GM23338 (cell line): ENCODE results near the gene SRGAP1.

Experiments
- CREB1 ChIP-seq: fragments of 250-450 bp; sonication (Bioruptor Pico); IDR thresholded peaks from 2 replicates; pipeline ENCODE4 v1.5.0; 2020; ENCODE audit warnings: low read depth, mild to moderate bottlenecking, moderate library complexity
- EZH2 ChIP-seq: fragments of 200-600 bp; sonication (generic); IDR thresholded peaks from one replicate; pipeline ENCODE4 v1.8.0; 2017; ENCODE audit warnings: antibody characterized with exemption, mild to moderate bottlenecking, low read depth; ENCODE audit not compliant: unreplicated experiment
- EZH2phosphoT487 ChIP-seq: fragments of 200-600 bp; sonication (generic); IDR thresholded peaks from one replicate; pipeline ENCODE4 v1.8.1; 2018; ENCODE audit warnings: antibody characterized with exemption; ENCODE audit not compliant: unreplicated experiment
- JUNB ChIP-seq: IDR thresholded peaks from one replicate; pipeline ENCODE4 v1.6.1; 2016; ENCODE audit warnings: antibody characterized with exemption; ENCODE audit not compliant: unreplicated experiment
- NANOG ChIP-seq: IDR thresholded peaks from 2 replicates; pipeline ENCODE4 v1.6.1; 2016; ENCODE audit warnings: antibody characterized with exemption, borderline replicate concordance
- POLR2AphosphoS5 ChIP-seq: IDR thresholded peaks from 2 replicates; pipeline ENCODE4 v1.6.1; 2016; ENCODE audit warnings: antibody characterized with exemption, low read depth
- STAT1 ChIP-seq: IDR thresholded peaks from one replicate; pipeline ENCODE4 v1.6.1; 2016; ENCODE audit warnings: antibody characterized with exemption; ENCODE audit not compliant: unreplicated experiment
- TF ChIP-seq, protein P1 (sequence below), 2 experiments: fragments of 200-600 bp in 1 of 2; sonication (generic) in 1 of 2; conservative IDR thresholded peaks; 2 replicates each; pipeline versions ENCODE4 v1.5.1 to v1.6.1; 2016 to 2017; ENCODE audit warnings: antibody characterized with exemption in 2 of 2, low read depth in 2 of 2, mild to moderate bottlenecking in 2 of 2, moderate library complexity in 1 of 2
- TF ChIP-seq, protein P2 (sequence below): IDR thresholded peaks from one replicate; pipeline ENCODE4 v1.6.1; 2018; ENCODE audit warnings: antibody characterized with exemption; ENCODE audit not compliant: unreplicated experiment

DNA sequence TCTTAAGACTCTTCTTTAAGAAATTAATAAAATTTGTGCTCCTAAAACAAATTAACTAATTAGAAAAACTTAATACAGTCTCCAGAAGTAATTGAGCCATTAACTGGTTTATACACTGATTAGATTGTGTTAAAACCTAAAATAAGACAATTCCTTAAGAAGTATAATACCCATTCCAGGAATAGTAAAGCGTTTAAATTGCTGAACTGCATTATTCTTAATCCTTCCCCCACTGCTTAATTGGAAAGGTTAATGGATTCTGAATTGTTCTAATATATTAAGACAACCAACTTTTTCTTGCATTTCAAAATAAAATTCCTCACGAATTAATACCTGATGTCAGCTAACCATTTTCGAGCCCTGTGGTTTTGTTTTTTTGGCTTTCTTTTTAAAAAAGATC, 249.2 kb downstream of the SRGAP1 start:
- TF ChIP-seq EZH2phosphoT487 (no peak), EZH2 (no peak), JUNB (no peak), POLR2AphosphoS5 (no peak), CREB1 (CRISPR knock-in tag) (no peak), NANOG (no peak), STAT1 (no peak)
- TF ChIP-seq, protein P1, sequence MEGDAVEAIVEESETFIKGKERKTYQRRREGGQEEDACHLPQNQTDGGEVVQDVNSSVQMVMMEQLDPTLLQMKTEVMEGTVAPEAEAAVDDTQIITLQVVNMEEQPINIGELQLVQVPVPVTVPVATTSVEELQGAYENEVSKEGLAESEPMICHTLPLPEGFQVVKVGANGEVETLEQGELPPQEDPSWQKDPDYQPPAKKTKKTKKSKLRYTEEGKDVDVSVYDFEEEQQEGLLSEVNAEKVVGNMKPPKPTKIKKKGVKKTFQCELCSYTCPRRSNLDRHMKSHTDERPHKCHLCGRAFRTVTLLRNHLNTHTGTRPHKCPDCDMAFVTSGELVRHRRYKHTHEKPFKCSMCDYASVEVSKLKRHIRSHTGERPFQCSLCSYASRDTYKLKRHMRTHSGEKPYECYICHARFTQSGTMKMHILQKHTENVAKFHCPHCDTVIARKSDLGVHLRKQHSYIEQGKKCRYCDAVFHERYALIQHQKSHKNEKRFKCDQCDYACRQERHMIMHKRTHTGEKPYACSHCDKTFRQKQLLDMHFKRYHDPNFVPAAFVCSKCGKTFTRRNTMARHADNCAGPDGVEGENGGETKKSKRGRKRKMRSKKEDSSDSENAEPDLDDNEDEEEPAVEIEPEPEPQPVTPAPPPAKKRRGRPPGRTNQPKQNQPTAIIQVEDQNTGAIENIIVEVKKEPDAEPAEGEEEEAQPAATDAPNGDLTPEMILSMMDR (conservative IDR thresholded peaks at IDR 0.05; ENCODE audit: low read depth in 2 of 2), result no peak
- TF ChIP-seq, protein P2, sequence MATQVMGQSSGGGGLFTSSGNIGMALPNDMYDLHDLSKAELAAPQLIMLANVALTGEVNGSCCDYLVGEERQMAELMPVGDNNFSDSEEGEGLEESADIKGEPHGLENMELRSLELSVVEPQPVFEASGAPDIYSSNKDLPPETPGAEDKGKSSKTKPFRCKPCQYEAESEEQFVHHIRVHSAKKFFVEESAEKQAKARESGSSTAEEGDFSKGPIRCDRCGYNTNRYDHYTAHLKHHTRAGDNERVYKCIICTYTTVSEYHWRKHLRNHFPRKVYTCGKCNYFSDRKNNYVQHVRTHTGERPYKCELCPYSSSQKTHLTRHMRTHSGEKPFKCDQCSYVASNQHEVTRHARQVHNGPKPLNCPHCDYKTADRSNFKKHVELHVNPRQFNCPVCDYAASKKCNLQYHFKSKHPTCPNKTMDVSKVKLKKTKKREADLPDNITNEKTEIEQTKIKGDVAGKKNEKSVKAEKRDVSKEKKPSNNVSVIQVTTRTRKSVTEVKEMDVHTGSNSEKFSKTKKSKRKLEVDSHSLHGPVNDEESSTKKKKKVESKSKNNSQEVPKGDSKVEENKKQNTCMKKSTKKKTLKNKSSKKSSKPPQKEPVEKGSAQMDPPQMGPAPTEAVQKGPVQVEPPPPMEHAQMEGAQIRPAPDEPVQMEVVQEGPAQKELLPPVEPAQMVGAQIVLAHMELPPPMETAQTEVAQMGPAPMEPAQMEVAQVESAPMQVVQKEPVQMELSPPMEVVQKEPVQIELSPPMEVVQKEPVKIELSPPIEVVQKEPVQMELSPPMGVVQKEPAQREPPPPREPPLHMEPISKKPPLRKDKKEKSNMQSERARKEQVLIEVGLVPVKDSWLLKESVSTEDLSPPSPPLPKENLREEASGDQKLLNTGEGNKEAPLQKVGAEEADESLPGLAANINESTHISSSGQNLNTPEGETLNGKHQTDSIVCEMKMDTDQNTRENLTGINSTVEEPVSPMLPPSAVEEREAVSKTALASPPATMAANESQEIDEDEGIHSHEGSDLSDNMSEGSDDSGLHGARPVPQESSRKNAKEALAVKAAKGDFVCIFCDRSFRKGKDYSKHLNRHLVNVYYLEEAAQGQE, result no peak
